ENCODE measurements around the gene FAM236B.
"Not testable (repeated sequence)": the region's sequence is repeated elsewhere in the genome, so short reads cannot be mapped to it uniquely, and the experiment has no call there.

- not testable (repeated sequence) for TF ChIP-seq ISL1 (CRISPR knock-in tag; IDR thresholded peaks at IDR 0.05); ARNTL (CRISPR knock-in tag; IDR thresholded peaks at IDR 0.05; ENCODE audit: borderline replicate concordance, low read depth); ZNF565 (CRISPR knock-in tag; conservative IDR thresholded peaks at IDR 0.05; ENCODE audit: low read depth); ZFP3 (CRISPR knock-in tag; IDR thresholded peaks at IDR 0.05); RARB (CRISPR knock-in tag; IDR thresholded peaks at IDR 0.05); ZFP30 (CRISPR knock-in tag; IDR thresholded peaks at IDR 0.05)
Observed at GRCh38 chrX:72808110-72808509, 25.6 kb upstream of the FAM236B start, which contains the start of gene FAM236D.

Measured in SK-N-SH treated with all-trans-retinoic acid at 6 μM for 48 hours (cell line).